Right forelimb (tissue), 1 donor: Measurements from ENCODE around the gene RREB1.

ENCODE experiments used
- DNase-seq: peaks from one replicate; pipeline ENCODE4 v3.0.0-alpha.2; 2018

The RREB1 gene

DNA sequence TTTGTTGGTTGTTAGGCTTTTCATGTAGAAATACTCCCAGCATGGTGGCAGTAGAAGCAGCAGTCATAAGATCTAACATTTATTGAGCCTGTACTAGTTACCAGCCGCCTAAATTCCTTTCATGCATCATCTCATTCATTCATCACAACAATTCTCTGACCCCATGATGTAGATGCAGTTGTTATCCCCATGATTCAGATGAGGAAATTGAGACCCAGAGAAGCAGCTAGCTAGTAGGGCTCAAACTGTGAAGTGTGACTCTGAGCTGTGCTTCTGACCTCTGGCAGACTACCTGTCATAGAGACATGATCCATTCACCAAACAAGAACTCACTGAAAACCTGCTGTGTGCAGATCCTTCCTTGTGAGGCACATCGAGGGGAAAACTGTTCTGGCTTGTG lies 16.9 kb downstream of the RREB1 start:
- no peak for DNase-seq

DNA sequence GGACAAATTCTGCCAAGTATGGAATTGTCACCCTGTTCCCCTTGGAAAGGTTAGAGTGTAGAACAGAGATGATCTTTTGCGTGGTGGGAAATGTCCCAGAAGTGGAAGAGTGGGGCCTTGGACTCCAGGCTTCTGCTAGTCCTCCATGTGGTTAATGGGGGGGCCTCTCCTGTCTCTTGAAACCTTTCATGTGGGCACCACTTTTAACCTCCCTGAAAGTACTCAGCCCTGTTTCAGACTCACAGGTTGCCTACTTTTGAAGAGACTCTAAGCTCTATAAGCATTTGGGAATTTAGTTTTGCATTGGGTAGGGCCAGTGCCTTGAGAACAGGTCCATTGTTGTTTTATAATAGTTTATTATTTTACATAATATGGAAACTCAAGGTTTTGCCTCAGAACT lies 17.5 kb downstream of the RREB1 start:
- no peak for DNase-seq

DNA sequence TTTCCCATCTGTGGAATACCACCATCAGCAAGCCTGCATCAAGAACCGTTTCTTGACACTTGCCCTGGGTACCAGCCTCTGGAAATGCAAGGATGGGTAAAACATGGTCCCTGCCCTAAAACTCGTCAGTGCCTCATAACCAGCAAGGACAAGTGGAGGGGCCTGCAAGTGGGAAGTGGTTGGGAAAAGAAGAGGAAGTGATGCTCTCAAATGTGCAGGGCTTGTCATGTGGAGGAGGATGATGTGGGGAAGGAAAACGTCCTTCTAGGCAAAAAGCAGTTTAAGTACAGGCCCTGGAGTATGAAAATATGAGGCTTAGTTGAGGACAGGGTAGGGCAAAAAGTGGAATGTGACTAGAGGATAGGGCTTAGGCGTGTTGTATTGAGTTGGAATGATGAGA lies 19.0 kb downstream of the RREB1 start:
- DNase-seq = no peak

DNA sequence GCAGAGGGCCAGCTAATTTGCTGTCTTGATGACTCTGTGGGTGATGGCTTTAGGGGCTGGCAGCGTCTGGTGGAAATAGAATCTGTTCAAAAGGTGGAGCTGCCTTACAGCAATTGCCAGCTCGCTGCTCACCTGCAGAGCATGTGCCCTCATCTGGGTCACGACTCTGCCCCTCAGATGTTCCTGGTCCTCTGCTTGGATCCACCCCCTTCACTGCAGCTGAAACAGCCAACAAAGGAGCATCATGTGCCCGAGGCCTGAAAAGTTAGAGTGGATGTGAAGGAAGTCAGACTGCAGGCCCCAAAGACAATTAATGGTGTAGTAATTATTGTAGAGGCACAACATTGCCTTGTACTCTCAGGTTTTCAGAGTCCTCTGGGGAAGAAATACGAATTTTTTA lies 19.9 kb downstream of the RREB1 start:
- DNase-seq = no peak

DNA sequence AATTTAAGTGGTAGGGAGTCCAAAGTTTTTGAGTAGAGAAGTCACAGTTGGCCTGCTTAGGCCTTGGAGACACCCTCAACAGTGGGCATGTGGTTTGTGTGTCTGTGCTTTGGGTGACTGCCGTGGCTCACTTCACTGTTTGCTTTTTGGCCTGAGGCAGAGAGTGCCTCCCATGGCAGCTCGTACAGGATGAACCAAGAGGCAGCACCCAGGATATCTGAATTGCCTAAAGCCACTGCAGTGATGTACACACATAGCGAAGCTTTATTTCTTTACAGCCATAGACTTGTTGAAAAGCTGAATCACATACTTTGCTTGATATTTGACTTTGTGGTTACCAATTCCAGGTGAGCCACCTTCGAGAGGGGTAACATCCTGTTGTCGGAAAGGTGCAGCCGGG lies 21.6 kb downstream of the RREB1 start:
- DNase-seq = no peak

DNA sequence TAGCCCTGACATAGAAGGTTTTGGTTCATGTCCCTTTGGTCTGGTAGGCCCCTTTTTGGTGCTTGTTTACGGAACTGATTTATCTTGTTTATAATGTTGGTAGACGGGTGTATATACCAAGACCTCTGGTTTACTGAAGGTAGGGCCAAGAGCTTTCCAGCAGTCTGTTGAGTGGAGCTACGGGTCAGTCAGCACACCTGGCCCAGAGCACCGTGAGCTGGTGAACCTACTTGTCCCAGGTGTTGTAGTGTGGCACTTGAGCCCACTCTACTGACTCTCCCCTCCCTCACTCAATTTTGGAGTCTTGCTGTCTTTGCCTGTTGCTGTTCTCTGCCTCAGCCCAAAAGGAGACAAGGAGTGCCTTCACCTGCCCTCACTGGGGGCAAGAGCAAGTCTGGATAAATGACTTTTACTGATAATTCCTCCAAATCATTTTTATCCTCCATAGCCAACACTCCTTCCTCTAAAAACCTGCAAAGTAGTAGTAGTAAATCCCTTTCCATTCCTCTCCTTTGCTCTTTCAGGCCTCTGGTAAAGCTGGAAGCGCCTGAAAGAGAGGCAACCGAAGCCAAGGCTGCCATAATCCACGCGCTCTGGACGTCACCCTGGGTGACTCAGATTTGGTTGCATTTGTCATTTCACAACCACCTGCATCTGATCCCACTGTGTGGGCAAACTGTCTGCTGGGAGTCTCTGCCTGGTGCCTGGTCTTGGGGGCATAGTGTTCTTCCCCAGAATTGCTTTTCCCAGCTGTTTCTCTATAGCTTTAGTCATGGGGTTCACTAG lies 22.2 kb downstream of the RREB1 start:
- no peak for DNase-seq

DNA sequence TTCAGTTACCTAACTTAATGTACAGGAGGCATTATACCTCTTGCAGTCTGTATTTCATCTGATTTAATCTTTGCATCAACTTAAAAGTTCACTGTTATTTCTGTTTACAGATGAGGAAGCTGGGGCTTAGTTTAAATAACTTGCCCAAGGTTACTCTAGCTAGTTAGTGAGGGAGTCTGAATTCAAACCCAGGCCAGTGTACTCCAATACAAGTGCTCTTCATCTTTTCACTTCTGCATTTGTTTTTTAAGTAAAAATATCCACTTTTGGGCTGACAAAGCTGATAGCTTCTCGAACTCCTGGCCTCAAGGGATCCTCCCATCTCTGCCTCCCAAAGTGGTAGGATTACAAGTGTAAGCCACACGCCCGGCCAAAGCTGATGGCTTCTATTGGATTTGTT lies 23.6 kb downstream of the RREB1 start:
- DNase-seq = no peak

DNA sequence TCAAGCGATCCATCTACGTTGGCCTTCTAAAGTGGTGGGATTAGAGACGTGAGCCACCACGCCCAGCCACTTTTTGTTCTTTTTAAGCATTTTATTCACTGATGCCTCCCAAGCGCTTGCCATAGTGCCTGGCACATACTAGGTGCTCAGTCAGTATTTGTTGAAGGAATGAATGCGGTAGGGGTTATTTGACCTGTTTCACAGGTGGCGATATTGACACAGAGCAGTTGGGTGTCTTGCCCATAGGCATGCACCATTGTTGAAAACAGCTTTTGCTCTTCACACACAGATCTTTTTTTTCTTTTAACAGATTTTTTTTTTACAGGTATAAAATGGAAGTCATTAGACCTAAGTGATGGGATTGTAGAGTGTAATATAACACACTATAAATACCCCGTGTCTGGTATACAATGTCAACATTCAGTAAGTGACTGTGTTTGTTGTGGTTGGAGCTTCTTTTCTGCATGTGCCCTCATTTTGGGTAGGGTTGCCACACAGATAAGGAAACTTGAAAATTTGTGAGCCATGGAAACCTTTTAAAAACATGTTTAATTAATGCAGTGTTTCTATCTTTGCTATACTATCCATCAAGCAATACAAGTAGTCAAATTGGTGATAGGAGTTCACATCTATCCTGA lies 24.8 kb downstream of the RREB1 start:
- no peak for DNase-seq

DNA sequence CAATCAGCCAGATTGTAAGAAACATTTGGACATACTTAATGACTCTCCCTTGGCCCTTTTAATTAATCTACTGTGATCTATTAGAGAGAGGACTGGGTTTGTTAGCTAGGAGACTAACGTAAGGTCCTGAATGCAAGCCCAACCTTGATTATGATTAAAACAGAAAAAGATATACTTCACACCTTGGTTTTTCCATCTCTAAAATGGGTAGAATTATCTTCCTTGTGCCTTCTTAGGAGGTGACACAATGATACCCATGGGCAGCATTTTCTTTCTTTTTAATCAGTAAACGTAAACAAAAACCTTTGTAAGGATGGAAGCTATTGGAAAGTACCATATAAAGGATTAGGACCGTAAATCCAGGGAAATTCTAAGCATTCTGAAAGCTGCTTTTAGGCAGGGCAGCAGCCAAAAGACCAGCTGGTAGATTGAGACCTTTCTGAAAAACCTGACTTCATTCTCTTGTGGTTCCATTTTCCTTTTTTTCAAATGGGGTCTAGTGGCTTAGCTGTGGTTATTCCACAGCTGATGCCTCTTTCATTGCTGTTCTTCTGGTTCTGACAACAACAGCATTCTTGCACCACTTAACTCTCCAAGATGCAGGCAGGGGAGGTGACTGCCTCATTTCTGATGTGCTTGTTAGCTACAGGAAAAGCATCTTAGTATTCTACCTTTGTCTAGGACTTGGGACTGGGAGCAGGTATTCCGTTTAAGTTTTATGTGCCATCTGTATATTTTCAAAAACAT lies 27.4 kb downstream of the RREB1 start:
- no peak for DNase-seq

DNA sequence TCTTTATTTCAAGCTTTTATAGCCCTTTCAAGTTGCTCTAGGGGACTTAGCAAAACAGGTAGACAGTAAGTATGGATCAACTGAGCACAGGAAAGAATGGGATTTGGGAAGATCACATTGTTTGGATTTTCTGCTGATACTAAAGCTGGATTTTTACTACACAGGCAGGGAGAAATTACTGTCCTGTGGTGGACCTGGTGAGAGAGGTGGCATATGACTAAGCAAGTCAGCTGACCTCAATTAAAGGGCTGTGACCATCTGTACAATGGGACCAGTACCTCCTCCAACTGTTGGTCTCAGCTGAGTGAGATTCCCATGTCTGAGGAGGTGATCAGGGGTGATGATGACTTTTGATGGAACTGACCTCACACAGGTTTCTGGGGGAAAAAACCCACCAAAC lies 28.0 kb downstream of the RREB1 start:
- DNase-seq = no peak

DNA sequence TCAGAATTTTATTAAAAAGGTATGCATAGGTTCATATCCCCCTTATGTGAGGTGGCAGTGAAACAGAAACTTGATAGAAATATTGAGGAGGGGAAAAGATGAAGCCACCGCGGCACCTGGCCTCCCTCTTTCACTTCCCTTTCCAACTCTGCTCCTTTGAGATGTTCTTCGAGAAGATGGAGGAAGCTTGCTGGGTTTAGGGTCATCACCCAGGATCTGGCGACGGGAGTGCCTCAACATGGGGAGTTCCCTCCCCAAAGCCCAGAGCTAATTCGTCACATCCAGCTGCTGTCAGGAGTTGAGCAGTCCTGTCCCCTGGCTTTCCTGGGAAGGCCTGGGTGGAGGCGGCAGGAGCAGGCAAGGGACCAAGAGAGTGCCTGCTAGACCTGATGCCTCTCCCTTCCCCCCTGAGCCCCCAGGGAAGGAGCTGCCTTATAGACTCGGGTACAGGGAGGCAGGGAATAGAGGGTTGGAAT lies 29.1 kb downstream of the RREB1 start:
- no peak for DNase-seq

DNA sequence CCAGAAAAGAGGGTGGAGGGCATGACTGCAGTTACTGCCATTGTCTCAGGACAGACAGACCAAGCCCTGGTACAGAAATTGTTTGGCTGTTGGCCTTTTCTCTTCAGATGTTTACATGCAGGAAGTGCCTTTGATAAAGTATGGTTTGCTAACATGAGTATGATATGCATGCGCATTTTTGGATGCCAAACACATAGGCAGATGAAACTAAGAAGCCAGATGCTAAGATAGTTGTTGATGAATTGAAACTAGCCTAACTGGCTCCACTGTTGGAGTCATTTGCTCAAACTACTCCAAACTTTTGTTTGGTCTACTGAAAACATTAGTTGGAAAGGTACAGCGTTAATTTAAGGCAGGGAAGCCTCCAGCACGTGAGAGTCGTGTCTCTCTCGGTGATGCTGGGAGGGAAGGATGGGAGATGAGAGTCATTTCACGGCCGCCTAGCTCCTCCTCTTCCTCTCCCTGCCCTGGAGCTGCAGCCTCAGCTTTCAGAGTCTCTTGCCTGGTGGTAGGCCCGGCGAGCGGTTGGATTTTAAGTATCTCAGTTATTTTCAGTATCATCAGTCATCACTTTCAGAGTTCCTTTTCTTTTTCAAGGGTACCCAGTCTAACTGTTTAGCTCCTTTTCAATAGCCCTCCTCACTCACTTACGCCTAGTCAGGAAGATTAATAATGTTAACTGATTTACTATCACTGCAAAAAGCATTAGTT lies 29.7 kb downstream of the RREB1 start:
- DNase-seq = no peak

DNA sequence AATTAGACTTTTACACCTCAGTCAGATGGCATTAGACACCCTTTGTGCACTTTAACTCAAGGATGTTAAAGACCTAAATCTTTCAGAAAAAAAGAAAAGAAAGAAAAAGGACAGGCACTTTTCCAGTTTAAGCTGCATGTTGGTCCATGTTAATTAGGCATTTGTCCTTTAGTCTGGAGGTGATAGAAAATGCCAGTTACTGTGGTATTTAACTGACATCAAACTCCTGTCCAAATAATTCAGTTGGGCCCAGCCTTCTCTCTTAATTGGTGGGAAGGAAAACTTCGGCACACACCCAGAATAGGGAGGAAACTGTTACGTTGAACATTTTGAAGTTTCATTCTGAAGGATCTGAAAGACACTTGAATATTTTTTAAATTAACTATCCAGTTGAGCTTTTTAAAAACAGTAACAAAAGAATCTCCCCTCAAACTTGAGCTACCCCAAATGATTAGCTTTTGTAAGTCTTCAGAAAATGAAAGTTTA lies 30.3 kb downstream of the RREB1 start:
- no peak for DNase-seq

DNA sequence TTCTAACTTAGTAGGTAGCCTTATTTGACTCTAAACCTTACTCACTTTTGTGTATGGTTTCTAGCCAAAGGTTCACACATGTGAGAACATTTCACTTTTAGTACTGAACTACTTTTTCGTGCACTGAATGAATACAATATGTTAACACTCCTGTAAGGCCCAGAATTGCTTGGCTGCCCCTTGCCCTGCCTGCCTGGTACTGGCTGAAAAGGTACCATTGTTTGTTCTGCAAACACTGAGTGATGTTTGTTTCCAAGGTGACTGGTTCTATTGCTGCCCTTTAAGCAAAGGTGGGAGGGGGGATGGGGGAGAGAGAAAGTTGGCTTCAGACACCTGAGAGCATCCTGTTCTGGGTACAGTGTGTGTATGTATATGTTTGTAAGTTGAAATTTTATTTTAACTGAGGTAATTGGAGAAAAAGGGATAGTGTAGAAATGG lies 31.2 kb downstream of the RREB1 start:
- no peak for DNase-seq

DNA sequence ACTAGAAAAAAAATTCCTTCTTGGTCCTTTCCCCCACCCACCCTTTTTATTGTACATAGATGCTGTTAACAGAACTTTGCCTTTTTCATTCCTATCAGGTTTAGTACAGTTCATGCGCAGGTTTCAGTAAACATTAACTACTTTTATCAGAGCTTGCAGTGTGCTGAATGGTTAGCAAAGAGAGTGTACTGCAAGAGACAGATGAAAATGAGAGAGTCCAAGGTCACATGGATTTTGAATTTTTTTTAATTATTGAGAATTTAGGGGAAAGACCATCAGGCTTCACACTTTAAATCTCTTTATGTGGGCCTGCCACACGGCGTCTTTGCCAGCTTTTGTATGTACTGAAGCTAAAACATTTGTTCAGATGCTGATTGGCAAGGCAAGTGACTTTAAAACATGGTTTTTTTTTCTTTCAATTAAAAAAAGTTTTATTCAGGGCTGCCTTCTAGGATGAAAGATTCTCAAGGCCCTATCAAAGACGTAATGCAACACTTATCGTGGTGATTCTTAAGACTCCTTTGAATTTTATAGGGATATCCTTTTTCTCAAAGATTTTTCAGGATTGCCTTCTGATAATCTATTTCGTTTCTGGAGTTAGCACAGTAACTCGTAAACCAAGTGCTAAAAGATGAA lies 32.2 kb downstream of the RREB1 start:
- no peak for DNase-seq

DNA sequence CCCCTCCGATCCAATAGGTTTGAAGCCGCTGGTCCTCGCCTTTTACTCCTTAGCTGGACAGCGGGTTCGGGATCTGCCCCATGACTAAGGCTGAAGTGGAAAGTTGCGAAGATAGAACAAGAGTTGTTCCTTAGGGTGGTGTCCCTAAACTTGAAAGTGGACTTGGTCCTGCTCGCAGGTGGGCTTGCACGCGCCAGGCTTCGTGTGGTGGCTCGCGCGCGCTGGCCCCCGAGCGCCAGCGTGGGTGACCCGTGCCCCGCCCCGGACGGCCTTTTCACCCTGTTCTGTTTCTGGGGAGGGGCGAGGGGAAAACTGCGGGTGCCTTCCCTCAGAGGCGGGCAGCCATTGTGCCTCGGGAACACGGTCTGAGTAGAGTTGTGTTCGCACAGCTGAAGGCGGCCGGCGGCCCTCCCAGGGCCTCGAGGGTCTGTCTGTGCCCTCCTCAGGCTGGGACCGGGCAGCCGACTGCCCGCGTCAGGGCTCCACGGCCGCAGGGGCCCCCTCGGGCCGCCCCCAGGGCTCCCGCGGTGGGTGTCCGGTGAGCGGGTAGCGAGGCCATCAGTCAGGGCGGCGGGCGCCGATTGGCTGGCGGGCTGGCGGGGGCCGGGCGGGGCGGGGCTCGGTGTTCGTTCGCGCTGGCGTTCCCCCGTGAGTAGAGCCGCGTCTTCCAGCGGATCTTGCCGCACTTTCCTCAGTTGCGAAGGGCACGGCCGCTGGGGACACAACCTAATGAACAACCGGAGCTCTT lies 33.0 kb downstream of the RREB1 start:
- peak; percentile 93 for DNase-seq

DNA sequence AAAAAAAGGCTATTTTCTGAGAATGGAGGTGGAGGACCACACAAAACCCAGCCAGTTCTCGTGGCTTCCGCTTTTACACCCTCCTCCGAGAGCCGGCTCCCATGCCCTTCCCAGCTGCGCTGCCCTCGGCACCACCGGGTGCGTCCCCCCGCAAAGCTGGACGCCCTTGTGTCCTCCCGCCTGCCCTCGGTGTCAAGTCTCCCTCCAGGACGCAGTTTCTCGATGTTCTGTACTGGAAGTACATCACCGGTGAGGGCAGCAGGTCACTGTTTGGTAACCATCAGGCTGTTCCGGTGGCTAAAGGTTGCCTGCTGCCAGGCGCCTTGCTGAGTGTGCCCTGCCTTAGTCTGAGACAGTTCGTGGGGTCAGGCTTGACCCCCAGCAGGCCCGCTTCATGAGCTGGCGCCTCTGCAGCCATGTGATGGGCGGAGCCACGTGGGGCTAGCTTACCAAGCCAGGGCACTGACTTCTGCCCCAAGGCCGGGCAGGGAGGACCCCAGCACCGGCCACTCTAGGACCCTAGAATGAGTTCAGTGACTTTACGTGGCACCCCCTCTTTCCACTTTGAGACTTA lies 34.6 kb downstream of the RREB1 start:
- DNase-seq = no peak

DNA sequence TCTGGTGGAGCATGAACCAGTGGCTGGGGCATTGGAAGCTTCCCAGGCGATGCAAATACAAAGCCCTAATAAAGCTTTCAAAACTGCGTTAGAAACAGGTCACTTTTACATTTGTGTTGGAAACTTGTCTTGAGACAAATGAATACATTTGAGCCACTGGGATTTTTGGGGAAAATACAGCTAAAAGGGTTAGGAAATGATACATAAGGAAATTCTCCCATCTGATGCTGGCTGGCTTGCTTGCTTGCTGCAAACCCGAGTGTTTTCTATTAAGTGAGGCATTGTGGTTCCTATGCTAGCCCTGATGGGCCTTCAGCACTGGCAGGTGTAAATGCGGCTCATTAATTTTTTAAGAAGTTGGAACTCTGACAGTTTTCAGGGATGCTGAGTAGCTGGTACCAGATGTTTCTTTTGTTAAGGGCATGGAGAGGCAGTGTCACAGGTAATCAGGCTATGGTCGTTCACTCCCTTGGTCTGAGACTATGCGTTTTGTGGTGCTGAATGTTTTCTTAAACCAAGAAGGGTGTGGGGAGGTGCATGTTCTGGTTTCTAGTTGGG lies 35.2 kb downstream of the RREB1 start:
- no peak for DNase-seq

DNA sequence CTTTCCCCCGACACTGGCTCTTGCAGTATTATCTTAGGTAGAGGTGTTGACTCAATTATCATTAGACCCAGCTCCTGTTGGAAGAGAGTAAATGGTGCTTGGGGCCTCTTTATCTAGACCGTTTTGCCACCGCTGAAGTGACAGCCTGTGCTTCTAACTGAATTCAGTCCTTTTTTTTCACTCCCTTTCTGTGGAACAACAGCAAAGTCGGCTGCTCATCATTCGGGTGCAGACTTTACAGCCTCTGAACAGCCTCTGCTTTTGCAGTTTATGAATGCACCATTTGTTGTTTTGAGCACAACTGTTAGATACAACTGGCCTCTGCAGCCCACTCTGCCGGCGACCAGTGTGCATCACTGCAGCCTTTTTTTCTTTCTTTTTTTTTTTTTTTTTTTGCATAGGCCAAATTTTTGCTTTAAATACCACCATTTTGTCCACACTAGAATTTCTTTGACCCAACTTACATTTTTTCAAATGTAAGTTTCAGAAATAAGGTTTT lies 35.8 kb downstream of the RREB1 start:
- DNase-seq = no peak

DNA sequence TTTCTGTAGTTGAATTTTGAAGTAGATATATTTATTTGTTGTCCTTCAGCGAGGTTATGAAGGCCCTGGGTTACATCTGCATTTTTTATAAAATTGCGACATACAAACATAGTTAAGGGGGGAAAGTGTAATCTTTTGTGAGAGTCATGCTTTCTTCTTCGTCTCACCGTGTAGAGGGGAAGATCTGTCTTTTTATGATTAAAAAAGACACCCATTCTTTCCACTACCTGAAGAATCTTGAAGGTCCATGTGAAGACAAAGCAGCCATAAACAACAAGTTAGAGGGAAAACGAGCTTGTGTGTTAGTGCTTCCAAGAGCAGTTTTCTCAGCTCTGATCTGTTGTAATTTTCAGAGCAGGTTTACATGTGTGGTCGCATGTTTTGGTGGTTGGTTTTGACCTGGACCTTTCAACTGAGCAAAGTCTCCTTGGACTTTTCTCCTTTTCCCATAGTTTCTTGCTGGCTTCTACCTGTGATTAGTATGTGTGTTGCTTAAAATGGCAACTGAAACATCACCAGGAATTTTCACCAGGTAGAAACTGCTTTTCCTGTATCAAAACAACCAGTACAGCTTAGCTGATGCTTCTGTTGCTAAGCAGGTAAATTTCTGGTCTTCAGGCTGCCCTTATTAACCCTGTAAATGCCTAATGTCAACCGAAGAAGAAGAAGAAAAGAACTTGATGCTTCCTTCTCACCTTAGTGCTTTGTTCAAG lies 37.3 kb downstream of the RREB1 start:
- no peak for DNase-seq
